Measurements from ENCODE around the gene SNED1. TPM values are rescaled to one million over a fixed set of nuclear protein-coding genes. Genes with fewer than 3 reads are reported as not detected.

SNED1 gene
- total and polyA plus RNA-seq, 2 experiments from 2014 or later: 6.1 to 29.4 TPM

GRCh38 chr2:240964704-240965295, 33.6 kb upstream of the SNED1 start:
- Histone ChIP-seq H3K36me3 (ENCODE audit: low read depth) (no peaks in the 10 kb centered on the region), H2AFZ (no peak overlapping the region), H3K4me1 (ENCODE audit: insufficient read depth) (0 out of 2 replicates have a peak, but pooled peaks cover 6% of the 10 kb centered on the region), H3K9me2 (ENCODE audit: insufficient read depth) (no peaks in the 10 kb centered on the region), H3K9me3 (ENCODE audit: low read depth) (no peaks in the 10 kb centered on the region), H3K4me2 (ENCODE audit: unreplicated experiment) (no peak overlapping the region), H3K27me3 (replicated peaks; ENCODE audit: insufficient read depth) (no peaks in the 10 kb centered on the region), H4K20me1 (ENCODE audit: insufficient read depth) (no peaks in the 10 kb centered on the region), H3F3A (ENCODE audit: insufficient read depth) (no peaks in the 10 kb centered on the region), H3K27ac (no peak overlapping the region), H3K79me2 (ENCODE audit: insufficient read depth) (no peaks in the 10 kb centered on the region), H3K9ac (no peak overlapping the region), H3K4me3 (no peak overlapping the region)
- TF ChIP-seq EZH2 (IDR thresholded peaks at IDR 0.05; ENCODE audit: insufficient read depth, poor library complexity, severe bottlenecking): no peak
- TF ChIP-seq EZH2phosphoT487 (IDR thresholded peaks at IDR 0.05; ENCODE audit: insufficient read depth, low read depth): no peak
- no peak for DNase-seq
- 92% methylated on average over 14 to 15 of the region's 15 CpGs for WGBS, 2 experiments (ENCODE audit: low coverage in 1 of 2, low lambda C conversion rate in 2 of 2, missing lambda C conversion rate in 2 of 2)
- in situ Hi-C loops (cut with MboI): no loop called here

GRCh38 chr2:240965296-240965904, 33.0 kb upstream of the SNED1 start:
- no peak for DNase-seq
- 82 to 86% methylated on average over 21 to 22 of the region's 22 CpGs for WGBS, 2 experiments (ENCODE audit: low coverage in 1 of 2, low lambda C conversion rate in 2 of 2, missing lambda C conversion rate in 2 of 2)
- no peak for TF ChIP-seq EZH2phosphoT487 (IDR thresholded peaks at IDR 0.05; ENCODE audit: insufficient read depth, low read depth)
- no peak for TF ChIP-seq EZH2 (IDR thresholded peaks at IDR 0.05; ENCODE audit: insufficient read depth, poor library complexity, severe bottlenecking)
- no peaks in the 10 kb centered on the region for H3K9me3 ChIP-seq (ENCODE audit: low read depth)
- no peaks in the 10 kb centered on the region for H4K20me1 ChIP-seq (ENCODE audit: insufficient read depth)
- in situ Hi-C loops (cut with MboI): no loop called here
- 0 out of 2 replicates have a peak, but pooled peaks cover 6% of the 10 kb centered on the region for H3K4me1 ChIP-seq (ENCODE audit: insufficient read depth)
- no peaks in the 10 kb centered on the region for H3K79me2 ChIP-seq (ENCODE audit: insufficient read depth)
- no peak overlapping the region for H3K4me2 ChIP-seq (ENCODE audit: unreplicated experiment)
- H3K27me3 ChIP-seq (replicated peaks; ENCODE audit: insufficient read depth): no peaks in the 10 kb centered on the region
- H3K4me3 ChIP-seq: no peak overlapping the region
- no peak overlapping the region for H2AFZ ChIP-seq
- no peak overlapping the region for H3K27ac ChIP-seq
- no peak overlapping the region for H3K9ac ChIP-seq
- no peaks in the 10 kb centered on the region for H3K9me2 ChIP-seq (ENCODE audit: insufficient read depth)
- H3K36me3 ChIP-seq (ENCODE audit: low read depth): no peaks in the 10 kb centered on the region
- H3F3A ChIP-seq (ENCODE audit: insufficient read depth): no peaks in the 10 kb centered on the region

GRCh38 chr2:240965905-240966456, 32.4 kb upstream of the SNED1 start:
- Histone ChIP-seq H3K4me1 (ENCODE audit: insufficient read depth) (0 out of 2 replicates have a peak, but pooled peaks cover 6% of the 10 kb centered on the region), H3K4me2 (ENCODE audit: unreplicated experiment) (no peak overlapping the region), H4K20me1 (ENCODE audit: insufficient read depth) (no peaks in the 10 kb centered on the region), H3K27ac (no peak overlapping the region), H3F3A (ENCODE audit: insufficient read depth) (no peaks in the 10 kb centered on the region), H3K36me3 (ENCODE audit: low read depth) (no peaks in the 10 kb centered on the region), H2AFZ (no peak overlapping the region), H3K9me3 (ENCODE audit: low read depth) (no peaks in the 10 kb centered on the region), H3K79me2 (ENCODE audit: insufficient read depth) (no peaks in the 10 kb centered on the region), H3K9ac (no peak overlapping the region), H3K27me3 (replicated peaks; ENCODE audit: insufficient read depth) (no peaks in the 10 kb centered on the region), H3K4me3 (no peak overlapping the region), H3K9me2 (ENCODE audit: insufficient read depth) (no peaks in the 10 kb centered on the region)
- TF ChIP-seq EZH2phosphoT487 (IDR thresholded peaks at IDR 0.05; ENCODE audit: insufficient read depth, low read depth) (no peak), EZH2 (IDR thresholded peaks at IDR 0.05; ENCODE audit: insufficient read depth, poor library complexity, severe bottlenecking) (no peak)
- in situ Hi-C loops (cut with MboI): no loop called here
- DNase-seq: no peak
- WGBS, 2 experiments (ENCODE audit: low coverage in 1 of 2, low lambda C conversion rate in 2 of 2, missing lambda C conversion rate in 2 of 2): 86 to 87% methylated on average over 23 to 24 of the region's 28 CpGs

- in situ Hi-C loops (cut with MboI): no loop called here
- 95 to 96% methylated on average over 6 of the region's 10 CpGs for WGBS, 2 experiments (ENCODE audit: low coverage in 1 of 2, low lambda C conversion rate in 2 of 2, missing lambda C conversion rate in 2 of 2)
- H3K9me3 ChIP-seq (ENCODE audit: low read depth): no peaks in the 10 kb centered on the region
- no peak for DNase-seq
- 0 out of 2 replicates have a peak, but pooled peaks cover 6% of the 10 kb centered on the region for H3K4me1 ChIP-seq (ENCODE audit: insufficient read depth)
- H3K9ac ChIP-seq: no peak overlapping the region
- no peak for TF ChIP-seq EZH2 (IDR thresholded peaks at IDR 0.05; ENCODE audit: insufficient read depth, poor library complexity, severe bottlenecking)
- no peak for TF ChIP-seq EZH2phosphoT487 (IDR thresholded peaks at IDR 0.05; ENCODE audit: insufficient read depth, low read depth)
- no peaks in the 10 kb centered on the region for H4K20me1 ChIP-seq (ENCODE audit: insufficient read depth)
- no peak overlapping the region for H3K4me2 ChIP-seq (ENCODE audit: unreplicated experiment)
- H3K27me3 ChIP-seq (replicated peaks; ENCODE audit: insufficient read depth): no peaks in the 10 kb centered on the region
- H3K79me2 ChIP-seq (ENCODE audit: insufficient read depth): no peaks in the 10 kb centered on the region
- no peaks in the 10 kb centered on the region for H3K36me3 ChIP-seq (ENCODE audit: low read depth)
- H3F3A ChIP-seq (ENCODE audit: insufficient read depth): no peaks in the 10 kb centered on the region
- H3K9me2 ChIP-seq (ENCODE audit: insufficient read depth): no peaks in the 10 kb centered on the region
- no peak overlapping the region for H3K27ac ChIP-seq
- H3K4me3 ChIP-seq: no peak overlapping the region
- no peak overlapping the region for H2AFZ ChIP-seq
Measured at GRCh38 chr2:240966457-240966905, 31.9 kb upstream of the SNED1 start.

Measured in GM23248 (cell line).